GM19463 (cell line): ENCODE measurements around the gene PLPPR5.
"Not testable (repeated sequence)": the region's sequence is repeated elsewhere in the genome, so short reads cannot be mapped to it uniquely, and the experiment has no call there.

Experiments used
- ATAC-seq: cut with Tn5 transposase; IDR thresholded peaks from one replicate; pipeline ENCODE4 v1.9.1; 2021; ENCODE audit warnings: mild to moderate bottlenecking, moderate library complexity; ENCODE audit not compliant: unreplicated experiment

The PLPPR5 gene, protein sequence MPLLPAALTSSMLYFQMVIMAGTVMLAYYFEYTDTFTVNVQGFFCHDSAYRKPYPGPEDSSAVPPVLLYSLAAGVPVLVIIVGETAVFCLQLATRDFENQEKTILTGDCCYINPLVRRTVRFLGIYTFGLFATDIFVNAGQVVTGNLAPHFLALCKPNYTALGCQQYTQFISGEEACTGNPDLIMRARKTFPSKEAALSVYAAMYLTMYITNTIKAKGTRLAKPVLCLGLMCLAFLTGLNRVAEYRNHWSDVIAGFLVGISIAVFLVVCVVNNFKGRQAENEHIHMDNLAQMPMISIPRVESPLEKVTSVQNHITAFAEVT

DNA sequence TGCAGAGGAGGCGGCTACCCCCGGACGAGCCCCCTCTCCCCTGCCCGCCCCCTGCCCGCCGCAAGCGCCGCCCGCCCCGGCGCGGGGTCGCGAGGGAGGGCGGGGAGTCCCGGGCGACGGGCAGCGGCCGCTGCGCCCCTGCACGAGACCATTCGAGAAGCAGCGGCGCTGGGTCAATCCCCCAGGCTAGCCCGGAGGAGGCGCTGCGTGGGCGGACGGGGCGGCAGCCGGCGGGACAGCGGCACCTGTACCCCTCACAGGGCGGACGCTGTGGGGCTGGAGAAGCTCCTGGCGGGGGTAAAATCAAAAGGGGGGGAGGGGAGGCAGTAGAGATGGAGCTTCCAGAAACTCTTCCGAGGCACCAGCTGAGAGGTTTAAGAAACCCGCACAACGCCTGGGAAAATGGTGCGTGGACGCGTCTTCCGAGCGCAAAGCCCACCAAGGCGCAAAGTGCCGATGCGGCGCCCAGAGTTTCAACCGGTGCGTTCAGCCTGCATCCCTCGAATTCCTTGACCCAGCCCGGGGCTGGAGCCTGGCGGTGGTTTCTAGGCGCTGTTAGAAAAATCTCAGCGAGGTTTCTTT is at the start of gene PLPPR5:
TSS of gene PLPPR5 (minus strand) at position 1 of the 582 bp plus-strand sequence. CDS start 190 bp downstream, outside the sequence.
- ATAC-seq, result no peak

DNA sequence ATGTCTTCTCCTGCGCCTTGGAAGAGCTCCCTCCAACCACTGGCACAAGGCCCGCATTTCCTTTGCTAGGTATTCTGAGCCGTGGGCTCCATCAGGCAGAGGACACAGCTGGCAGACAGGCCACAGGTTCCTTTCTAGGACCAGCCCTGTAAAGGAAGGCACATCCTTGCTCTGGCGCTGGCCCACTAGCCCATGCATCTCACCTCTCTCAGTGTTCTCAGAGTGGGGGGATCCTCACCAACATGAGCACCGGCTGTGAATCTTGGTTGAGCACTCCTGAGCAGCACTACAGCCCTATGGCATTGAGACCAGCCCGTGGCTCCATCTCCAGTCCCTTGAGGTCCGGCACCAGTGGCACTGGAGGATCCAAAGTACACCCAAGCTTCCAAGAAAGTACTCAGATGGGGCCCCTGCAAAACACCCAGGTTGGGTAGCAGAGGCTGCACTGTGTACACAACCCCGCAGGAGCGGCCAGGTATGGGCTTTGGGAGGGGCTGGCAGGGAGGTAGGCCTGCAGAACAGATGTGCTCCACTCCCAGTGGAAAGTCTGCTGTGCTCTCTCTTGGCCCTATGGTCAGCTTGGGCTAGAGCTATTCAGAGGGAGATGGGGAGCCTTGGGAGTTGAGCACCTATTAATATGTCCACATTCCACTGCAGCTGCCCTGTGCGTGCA is 47.1 kb upstream of the PLPPR5 start:
- ATAC-seq, result no peak

DNA sequence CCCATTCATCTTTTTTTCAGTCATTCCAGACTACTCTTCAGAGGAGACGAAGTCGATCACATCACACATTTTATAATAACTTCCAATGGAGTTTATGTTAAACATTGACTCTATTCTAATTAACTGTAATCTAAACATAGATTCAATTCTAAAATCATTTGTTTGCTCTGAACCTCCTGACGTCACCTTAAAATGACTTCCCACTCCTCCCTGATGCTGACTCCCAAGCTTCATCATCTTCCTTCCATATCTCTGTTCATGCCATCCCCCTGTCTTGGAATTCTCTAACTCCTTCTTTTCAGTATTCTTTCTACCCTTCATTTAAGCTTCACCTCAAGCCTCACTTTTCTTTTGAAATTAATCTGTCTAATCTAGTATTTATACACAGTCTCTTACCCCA is 45.1 kb upstream of the PLPPR5 start:
- ATAC-seq, result no peak

DNA sequence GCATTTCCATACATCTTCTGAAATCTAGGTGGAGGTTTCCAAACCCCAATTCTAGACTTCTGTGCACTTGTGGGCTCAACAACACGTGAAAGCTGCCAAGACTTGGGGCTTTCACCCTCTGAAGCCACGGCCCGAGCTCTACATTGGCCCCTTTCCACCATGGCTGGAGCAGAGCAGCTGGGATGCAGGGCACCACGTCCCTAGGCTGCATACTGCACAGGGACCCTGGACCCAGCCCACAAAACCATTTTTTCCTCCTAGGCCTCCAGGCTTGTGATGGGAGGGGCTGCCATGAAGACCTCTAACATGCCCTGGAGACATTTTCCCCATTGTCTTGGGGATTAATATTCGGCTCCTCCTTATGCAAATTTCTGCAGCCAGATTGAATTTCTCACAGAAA is 32.1 kb upstream of the PLPPR5 start:
- ATAC-seq, result not testable (repeated sequence)

DNA sequence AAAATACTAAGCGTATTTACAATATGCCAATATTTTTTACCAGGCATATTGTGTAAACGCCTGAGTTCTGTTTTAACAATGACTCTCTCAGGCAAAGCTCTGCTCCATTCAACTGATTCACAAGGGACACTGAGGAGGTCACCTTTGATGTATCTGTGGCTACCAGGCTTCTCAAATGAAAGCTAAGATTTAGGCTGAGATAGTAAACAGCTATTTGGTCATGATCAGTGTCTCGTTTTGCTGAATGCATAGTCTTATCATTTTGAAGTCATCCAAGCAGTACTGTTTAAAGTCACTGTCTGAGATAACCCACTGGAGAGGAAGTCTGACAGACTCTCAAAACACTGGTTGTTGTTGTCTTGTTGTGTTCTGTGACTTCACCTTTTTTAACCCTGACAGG is 13.7 kb upstream of the PLPPR5 start:
- no peak for ATAC-seq

DNA sequence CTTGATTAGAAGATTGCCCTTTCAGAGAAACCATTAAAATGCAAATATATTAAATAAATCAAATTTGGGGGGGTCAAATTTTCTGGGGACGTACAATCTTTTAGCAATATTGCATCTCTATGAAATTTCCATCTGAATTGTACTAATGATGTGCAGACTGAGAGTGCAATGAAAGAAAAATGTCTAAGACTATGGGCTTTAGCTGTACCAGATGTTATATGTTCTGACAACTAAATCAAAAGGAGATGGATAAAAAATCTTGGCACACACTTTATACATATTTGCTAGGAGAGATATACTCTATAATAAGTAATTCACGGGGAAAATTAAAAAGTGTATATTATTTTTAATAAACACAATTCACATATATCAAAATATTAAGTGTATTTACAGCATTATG is 13.0 kb upstream of the PLPPR5 start:
- no peak for ATAC-seq

DNA sequence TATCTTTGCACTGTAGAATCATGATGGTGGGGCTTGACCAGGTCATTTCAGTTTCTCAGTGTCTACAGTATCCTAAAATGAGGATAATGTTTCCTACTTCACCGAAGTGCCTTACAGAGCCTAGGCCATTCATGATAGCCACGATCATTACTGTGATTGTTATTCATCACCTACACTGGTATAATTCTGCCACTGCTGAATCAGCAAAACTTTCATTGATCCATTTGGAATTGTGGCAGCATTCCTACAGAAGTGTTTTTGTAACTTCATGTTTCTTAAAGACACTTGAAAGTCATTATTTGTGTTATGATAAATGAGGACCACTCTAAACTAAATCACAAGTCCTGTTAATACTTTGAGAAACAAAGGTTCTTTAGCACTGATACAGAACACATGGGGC is 6.0 kb upstream of the PLPPR5 start:
- no peak for ATAC-seq

DNA sequence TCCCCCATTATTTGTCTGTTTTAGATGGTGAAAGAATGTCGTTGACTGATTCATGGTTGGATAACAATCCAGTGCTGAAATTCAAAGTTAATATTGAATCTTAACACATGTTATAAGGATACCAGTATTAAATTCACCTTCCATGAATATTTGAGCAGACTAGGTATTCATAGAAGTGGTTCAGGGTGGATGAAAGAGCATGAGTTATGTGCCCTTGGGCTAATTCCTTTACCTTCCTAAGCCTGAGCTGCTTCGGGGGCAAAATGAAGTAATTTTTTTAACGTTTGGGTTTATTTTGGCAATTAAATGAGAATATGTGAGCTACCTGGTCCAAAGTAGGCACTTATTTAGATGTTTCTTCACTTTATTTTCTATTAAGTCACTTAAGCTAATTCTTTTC is 2.7 kb upstream of the PLPPR5 start:
- no peak for ATAC-seq

DNA sequence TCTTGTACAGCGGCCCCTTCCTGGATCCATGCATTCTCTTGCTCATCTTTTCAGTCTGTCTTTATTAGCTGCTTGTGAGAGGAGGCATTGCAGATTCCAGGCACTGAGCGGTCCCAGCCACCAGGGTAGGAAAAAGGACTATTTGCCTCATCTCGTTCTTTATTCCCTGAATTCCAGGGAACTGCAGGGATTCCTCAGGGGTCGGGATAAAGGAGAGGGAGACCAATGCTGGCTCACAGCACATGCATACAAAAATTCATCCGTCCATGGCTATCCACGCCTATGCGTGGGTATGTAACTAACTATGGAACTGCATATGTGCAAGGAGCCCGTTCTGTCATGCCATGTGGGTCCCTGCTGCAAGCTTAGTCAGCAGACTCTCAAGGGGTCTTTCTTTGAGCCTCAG is 879 bp upstream of the PLPPR5 start:
- ATAC-seq, result no peak

DNA sequence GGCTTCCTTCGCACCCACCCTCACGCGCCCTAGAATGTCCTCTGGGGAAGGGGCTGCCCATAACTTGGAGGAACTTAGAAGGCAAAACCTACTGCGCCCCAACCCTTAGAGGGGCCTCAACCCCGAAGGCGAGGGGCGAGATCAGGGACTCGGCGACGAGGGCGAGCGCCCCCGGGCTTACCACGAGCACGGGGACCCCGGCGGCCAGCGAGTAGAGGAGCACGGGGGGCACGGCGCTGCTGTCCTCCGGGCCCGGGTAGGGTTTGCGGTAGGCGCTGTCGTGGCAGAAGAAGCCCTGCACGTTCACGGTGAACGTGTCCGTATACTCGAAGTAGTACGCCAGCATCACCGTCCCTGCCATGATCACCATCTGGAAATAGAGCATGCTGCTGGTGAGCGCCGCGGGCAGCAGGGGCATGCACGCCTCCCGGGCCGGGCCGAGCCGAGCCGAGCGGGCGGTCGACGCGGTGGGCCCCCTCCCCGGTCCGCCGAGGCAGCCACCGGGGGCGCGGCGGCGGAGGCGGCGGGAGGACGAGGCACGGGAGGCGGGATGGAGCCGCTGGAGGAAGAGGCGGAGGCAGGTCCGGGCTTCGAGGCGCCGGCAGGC is 304 bp downstream of the PLPPR5 start:
- no peak for ATAC-seq

DNA sequence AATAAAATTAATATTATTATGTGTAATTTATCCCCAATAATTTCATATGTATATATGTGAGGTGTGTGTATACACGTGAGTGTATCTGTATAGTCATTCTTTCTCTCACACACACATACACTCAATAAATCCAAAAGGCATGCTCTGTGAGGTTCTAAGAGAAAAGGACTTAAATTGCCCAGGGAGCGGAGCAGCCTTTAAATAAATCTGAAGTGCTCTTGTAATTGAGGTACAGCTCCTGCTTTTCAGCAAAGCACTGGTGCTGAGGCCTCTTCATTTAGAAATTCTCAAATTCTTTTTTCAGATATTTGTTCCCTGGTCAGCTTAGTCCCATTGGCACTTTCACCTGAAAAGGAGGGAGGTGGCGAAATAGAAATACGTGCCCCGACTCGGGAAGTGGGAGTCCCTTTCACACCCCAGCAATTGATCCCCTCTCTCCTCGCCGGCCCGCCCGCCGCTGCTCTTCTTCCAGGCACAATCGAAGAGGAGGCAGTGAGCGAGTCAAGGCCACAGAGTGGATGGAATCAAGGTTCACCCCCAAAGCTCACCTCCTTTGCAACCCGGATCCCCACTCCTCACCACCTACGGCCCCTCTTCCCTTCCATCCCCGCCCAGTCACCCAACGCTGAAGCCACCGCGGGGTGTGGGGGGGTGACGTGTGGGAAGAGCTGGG is 944 bp downstream of the PLPPR5 start:
- ATAC-seq, result no peak

DNA sequence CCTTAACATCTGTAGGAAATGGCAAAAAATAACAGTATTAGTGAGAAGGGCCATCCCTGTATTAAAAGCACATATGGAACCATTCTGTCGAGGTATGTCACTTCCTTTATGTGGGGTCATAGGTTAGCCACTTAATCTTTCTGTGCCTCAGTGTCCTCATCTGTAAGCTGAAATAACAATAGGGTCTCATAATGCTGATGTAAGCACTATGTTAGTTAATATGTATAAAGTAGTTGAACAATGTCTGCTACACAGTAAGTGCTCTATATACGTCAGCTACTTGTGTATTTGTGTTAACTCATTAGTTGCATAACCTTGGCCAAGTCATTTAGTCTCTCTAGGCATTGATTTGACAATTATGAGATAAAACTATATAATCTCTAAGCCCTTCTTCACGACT is 11.8 kb downstream of the PLPPR5 start:
- ATAC-seq, result no peak

DNA sequence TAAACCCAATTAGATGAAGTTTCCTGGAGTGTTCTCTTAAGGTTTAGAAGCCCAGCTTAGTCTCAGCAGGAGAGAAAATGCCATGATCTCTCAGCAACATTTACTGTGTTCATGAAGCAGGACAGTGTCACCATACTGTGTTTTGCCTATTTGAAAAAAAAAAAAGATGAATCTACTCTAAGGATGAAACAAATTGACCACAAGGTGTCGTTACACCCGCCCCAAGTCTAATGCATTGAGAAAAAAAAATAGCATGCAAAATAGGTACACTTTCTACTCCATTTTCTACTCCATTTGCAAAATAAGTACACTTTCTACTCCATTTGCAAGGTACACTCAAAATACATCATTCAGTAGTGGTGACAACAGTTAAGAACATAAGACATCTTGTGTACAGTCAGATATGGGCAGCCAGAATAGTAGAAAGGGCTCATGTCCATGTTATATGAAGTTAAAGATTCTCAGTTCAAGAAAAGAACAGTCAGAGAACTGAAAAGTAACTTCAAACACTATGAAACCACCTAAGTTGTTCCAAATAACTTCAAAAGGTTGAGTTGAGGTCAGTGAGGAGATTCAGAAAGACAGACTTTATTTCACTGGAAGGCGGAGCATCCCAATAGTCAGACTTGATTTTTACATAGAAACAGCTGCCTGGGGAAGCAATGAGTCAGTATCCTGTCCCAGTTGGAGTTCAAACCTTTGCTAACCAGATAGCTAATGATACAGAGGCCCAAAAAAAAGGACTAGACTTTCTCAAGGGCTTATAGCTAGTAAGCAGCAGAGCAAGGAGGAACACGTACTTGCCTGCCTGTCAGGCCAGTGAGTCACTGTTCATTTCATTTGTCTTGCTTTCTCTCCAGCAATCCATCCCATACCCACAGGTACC is 13.3 kb downstream of the PLPPR5 start:
- peak; percentile 49 for ATAC-seq

DNA sequence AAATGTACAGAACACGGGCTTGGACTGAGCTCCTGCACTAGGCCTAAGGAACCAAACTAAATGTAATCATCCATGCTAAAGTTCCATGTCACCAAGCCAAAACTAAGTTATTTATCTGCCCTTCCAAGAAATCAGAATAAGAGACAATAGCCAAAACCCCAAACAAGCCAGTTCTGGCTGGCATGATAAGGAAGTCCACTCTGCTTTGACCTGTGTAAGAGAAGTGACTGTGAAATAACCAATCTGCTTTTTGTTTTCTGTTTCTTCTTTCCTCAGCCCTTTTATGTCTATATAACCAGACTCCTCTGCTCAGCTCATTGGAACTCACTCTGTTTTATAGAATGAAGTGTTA is 15.1 kb downstream of the PLPPR5 start:
- ATAC-seq, result no peak

DNA sequence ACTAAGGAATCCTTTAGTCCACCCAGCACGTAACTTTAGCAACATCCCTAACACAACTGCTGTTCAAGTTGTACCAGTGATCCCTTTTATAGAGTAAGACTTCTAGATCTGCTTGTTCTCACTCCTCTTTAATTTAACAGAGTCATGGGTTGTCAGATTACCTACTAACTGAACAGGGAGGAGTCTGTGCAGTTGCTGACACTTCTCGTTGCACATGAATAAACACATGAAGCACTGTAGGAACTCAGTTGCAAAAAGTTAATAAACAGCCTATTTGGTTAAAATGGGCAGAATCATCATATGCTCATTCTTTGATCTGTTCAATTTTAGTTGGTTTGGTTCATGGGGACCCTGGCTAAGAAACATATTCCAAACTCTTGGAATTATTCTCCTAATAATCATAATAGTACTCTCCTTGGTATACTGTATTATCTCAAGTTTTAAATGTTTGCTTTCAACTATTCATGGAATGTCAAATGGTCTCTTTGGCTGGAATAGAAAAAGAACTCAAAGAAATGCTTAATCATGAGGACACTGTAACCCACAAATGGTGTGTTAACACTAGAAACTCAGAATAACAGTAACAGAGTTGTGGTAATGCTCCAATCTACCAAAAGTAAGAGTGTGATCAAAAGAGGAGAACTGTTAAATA is 15.6 kb downstream of the PLPPR5 start:
- peak; percentile 70 for ATAC-seq

DNA sequence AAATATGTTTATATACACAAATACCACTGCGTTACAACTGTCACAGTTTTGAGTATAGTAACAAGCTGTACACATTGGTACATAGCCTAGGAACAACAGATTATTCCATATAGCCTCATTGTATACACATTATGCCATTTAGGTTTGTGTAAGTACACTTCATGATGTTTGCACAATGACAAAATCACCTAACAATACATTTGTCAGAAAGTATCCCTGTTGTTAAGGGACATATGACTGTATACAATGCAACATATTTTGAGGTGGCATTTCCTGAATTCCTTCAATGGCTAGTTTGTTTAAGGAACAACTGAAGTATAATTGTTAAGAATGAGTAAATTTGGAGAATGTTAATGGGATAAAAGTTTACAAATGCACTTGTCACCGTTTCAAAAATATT is 19.0 kb downstream of the PLPPR5 start:
- no peak for ATAC-seq

DNA sequence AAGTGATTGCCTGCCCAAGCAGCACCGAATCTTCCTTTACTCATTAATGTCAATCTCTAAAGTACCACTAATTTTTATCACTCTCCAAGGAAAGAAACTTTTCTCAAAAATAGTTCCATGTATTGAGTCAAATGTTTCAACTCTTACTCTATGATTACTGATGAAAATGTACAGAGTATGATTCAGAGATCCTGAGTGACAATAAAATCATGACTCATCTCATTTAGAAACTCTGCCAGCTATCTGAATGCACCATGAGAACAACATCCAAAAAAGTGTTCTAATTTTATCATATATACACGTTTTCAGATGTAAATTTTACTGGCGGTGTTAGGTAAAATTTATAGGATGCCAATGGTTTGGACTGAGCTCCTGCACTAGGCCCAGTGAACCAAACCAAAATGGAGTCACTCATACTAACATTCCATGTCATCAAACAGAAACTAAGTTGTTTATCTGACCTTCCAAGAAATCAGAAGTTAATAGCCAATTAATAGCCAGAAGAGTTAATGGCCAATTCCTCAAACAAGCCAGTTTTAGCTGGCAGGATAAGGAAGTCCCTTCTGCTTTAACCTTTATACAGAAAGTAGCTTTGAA is 22.6 kb downstream of the PLPPR5 start:
- no peak for ATAC-seq

DNA sequence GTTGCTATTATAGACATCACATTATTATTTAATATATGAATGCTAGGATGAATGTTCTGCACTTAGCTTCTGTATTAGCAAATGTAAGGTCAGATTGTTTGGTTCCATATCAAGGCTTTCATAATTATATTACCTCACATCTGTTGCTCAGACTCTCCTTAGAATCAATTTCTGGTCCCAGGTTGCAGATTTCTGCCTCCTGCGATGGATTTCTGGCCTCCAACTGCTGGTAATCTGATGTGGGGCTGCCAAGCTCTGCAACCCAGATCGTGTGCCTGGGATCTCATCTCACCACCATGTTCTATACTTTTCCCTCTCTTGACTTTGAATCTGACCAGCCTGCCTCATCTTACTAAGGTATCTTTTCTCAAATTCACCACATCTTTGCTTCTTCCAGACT is 25.2 kb downstream of the PLPPR5 start:
- ATAC-seq, result no peak

DNA sequence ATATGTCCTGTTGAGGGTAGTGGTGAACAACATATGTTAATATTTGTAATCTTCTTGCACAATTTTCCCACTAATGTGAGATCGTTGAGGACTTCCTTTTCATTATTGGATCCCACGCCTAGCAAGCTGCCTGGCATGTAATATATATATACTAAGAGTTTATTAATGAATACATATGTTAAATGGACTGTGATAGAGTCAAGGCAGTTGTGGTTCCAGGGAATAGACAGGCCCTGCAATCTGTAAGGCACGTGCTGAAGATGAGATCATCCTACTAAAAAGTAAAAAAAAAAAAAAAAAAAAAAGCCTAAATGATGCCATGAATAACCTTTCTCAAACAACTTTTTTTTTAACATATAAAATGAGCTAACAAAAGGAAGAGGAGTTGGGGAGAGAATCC is 28.9 kb downstream of the PLPPR5 start:
- ATAC-seq, result no peak

DNA sequence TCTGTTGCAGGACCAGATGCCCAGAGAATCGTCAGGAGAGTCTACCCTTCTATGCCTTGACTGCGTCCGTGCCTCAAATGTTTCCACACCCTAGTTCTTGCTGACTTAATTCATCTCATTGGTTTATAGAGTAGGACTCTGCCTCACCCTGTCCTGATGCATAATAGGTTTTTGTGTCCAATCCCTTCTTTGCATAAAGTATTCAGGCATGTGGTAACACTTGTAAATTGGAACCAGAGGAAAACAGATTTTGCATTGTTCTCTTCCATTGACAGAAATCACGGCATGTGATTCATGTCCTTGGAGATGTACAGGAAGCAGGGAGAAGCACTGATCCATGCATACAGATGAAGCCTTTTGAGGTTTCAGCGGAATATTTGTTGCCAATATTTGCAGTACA is 29.5 kb downstream of the PLPPR5 start:
- no peak for ATAC-seq
